GM18505 (cell line): ENCODE results near the gene GRM8.

Source experiments
- ATAC-seq: cut with Tn5 transposase; IDR thresholded peaks from one replicate; pipeline ENCODE4 v1.9.1; 2021; ENCODE audit not compliant: unreplicated experiment
- POLR2A ChIP-seq: IDR thresholded peaks from 4 replicates; pipeline ENCODE4 v1.6.1; 2011; ENCODE audit warnings: borderline replicate concordance; ENCODE audit not compliant: insufficient read depth, insufficient read length; ENCODE audit errors: extremely low read depth

GRM8 gene

GRCh38 chr7:127208351-127208750 lies 44.4 kb downstream of the GRM8 start:
- no peak for ATAC-seq
- TF ChIP-seq POLR2A = no peak

GRCh38 chr7:127207806-127208205 lies 44.9 kb downstream of the GRM8 start:
- TF ChIP-seq POLR2A = no peak
- no peak for ATAC-seq

- no peak for ATAC-seq
Observed at GRCh38 chr7:127207230-127207629, 45.5 kb downstream of the GRM8 start.

GRCh38 chr7:127194571-127194970 lies 58.2 kb downstream of the GRM8 start:
- no peak for ATAC-seq

More at GRCh38 chr7:127207230-127207629, 45.5 kb downstream of the GRM8 start:
- TF ChIP-seq POLR2A = no peak

GRCh38 chr7:127189886-127190285 lies 62.9 kb downstream of the GRM8 start:
- ATAC-seq = no peak

More at GRCh38 chr7:127194571-127194970, 58.2 kb downstream of the GRM8 start:
- no peak for TF ChIP-seq POLR2A

GRCh38 chr7:127189074-127189473 lies 63.7 kb downstream of the GRM8 start:
- no peak for ATAC-seq
- no peak for TF ChIP-seq POLR2A

More at GRCh38 chr7:127189886-127190285, 62.9 kb downstream of the GRM8 start:
- no peak for TF ChIP-seq POLR2A

GRCh38 chr7:127187740-127188139 lies 65.0 kb downstream of the GRM8 start:
- ATAC-seq = no peak
- no peak for TF ChIP-seq POLR2A

- TF ChIP-seq POLR2A = no peak
- ATAC-seq = no peak
Observed at GRCh38 chr7:127186686-127187085, 66.1 kb downstream of the GRM8 start.

- no peak for TF ChIP-seq POLR2A
- ATAC-seq = no peak
Observed at GRCh38 chr7:127177156-127177555, 75.6 kb downstream of the GRM8 start.

GRCh38 chr7:127162366-127162765 lies 90.4 kb downstream of the GRM8 start:
- no peak for TF ChIP-seq POLR2A
- no peak for ATAC-seq

GRCh38 chr7:127158659-127159058 lies 94.1 kb downstream of the GRM8 start:
- peak; percentile 64 for ATAC-seq
- no peak for TF ChIP-seq POLR2A

GRCh38 chr7:127154958-127155357 lies 97.8 kb downstream of the GRM8 start:
- TF ChIP-seq POLR2A = no peak
- ATAC-seq = no peak

GRCh38 chr7:127154101-127154500 lies 98.6 kb downstream of the GRM8 start:
- TF ChIP-seq POLR2A = no peak

GRCh38 chr7:127153315-127153714 lies 99.4 kb downstream of the GRM8 start:
- no peak for ATAC-seq
- TF ChIP-seq POLR2A = no peak

More at GRCh38 chr7:127154101-127154500, 98.6 kb downstream of the GRM8 start:
- no peak for ATAC-seq

- no peak for TF ChIP-seq POLR2A
- no peak for ATAC-seq
Observed at GRCh38 chr7:127152423-127152822, 100.3 kb downstream of the GRM8 start.
